HUES64 (cell line): ENCODE measurements around the gene RGS21. TPM values are rescaled to one million over a fixed set of nuclear protein-coding genes. Genes with fewer than 3 reads are reported as not detected.
"Not testable (repeated sequence)": the region's sequence is repeated elsewhere in the genome, so short reads cannot be mapped to it uniquely, and the experiment has no call there.

ENCODE experiments used
- H3K27ac ChIP-seq: 2 replicates; pipeline ENCODE4 v1.7.0; 2013; ENCODE audit warnings: low read depth, low read length, inconsistent platforms
- H3K27me3 ChIP-seq: 2 replicates; pipeline ENCODE4 v1.6.1; 2013; ENCODE audit warnings: mild to moderate bottlenecking, low read length; ENCODE audit not compliant: insufficient read depth
- H3K36me3 ChIP-seq: 2 replicates; pipeline ENCODE4 v1.6.1; 2013; ENCODE audit warnings: mild to moderate bottlenecking, low read length; ENCODE audit not compliant: insufficient read depth
- H3K4me1 ChIP-seq: 2 replicates; pipeline ENCODE4 v1.6.1; 2013; ENCODE audit warnings: mild to moderate bottlenecking, low read length, moderate library complexity; ENCODE audit not compliant: insufficient read depth
- H3K4me3 ChIP-seq: 2 replicates; pipeline ENCODE4 v1.5.1; 2013; ENCODE audit warnings: mild to moderate bottlenecking, low read length, moderate library complexity
- H3K9ac ChIP-seq: 2 replicates; pipeline ENCODE4 v1.6.1; 2013; ENCODE audit warnings: mild to moderate bottlenecking, low read depth, low read length
- H3K9me3 ChIP-seq: 2 replicates; pipeline ENCODE4 v1.6.1; 2013; ENCODE audit warnings: low read depth, low read length; ENCODE audit not compliant: insufficient read depth
- WGBS: fragments of 150-250, 120-280 bp; methylation state at CpG from one replicate; pipeline ENCODE4 v1.1.7; 2013; ENCODE audit warnings: missing lambda C conversion rate; 5-methylcytosine and 5-hydroxymethylcytosine counted together
- polyA plus RNA-seq, 2 experiments: library from polyadenylated mRNA; stranded (reverse); fragments of 50-300 nt; gene quantifications; one replicate each; pipeline ENCODE4 v1.2.3, GENCODE V29; 2013

Gene RGS21
- not detected for polyA plus RNA-seq (2013, experiment 1 of 2)
- polyA plus RNA-seq (2013, experiment 2 of 2) = not detected

- H3K36me3 ChIP-seq = no peaks in the 10 kb centered on the region
- no peak within 1 kb of the TSS for H3K9ac ChIP-seq
- no CpG with 5 or more reads among the region's 2 CpGs for WGBS
- H3K27me3 ChIP-seq = no peaks in the 10 kb centered on the region
- H3K27ac ChIP-seq = no peak within 1 kb of the TSS
- peaks cover 4% of the 10 kb centered on the region; the same call in 1 of the 2 replicates for H3K4me1 ChIP-seq
- H3K9me3 ChIP-seq = no peaks in the 10 kb centered on the region
- H3K4me3 ChIP-seq = no peak within 1 kb of the TSS
These were observed at the start of gene RGS21 for GRCh38 chr1:192316942-192317450. RGS21 (plus strand) TSS chr1:192316992; CDS start chr1:192343037, 26,045 bp downstream.

- Histone ChIP-seq H3K4me3 (no peak overlapping the region), H3K4me1 (no peaks in the 10 kb centered on the region), H3K9ac (no peak overlapping the region), H3K9me3 (no peaks in the 10 kb centered on the region), H3K27me3 (no peaks in the 10 kb centered on the region), H3K27ac (no peak overlapping the region), H3K36me3 (no peaks in the 10 kb centered on the region)
- 98% methylated on average over 5 of the region's 6 CpGs for WGBS
These were observed 48.2 kb upstream of the RGS21 start for GRCh38 chr1:192268468-192269052.

GRCh38 chr1:192270398-192270797 is 46.4 kb upstream of the RGS21 start:
- Histone ChIP-seq H3K9me3 (no peaks in the 10 kb centered on the region), H3K27ac (no peak overlapping the region), H3K36me3 (no peaks in the 10 kb centered on the region), H3K4me1 (no peaks in the 10 kb centered on the region), H3K9ac (no peak overlapping the region), H3K27me3 (no peaks in the 10 kb centered on the region), H3K4me3 (no peak overlapping the region)
- no CpG with 5 or more reads among the region's 1 CpG for WGBS

- Histone ChIP-seq H3K9me3 (no peaks in the 10 kb centered on the region), H3K27me3 (no peaks in the 10 kb centered on the region), H3K4me1 (no peaks in the 10 kb centered on the region), H3K27ac (no peak overlapping the region), H3K36me3 (no peaks in the 10 kb centered on the region), H3K4me3 (no peak overlapping the region), H3K9ac (no peak overlapping the region)
- 85% methylated on average over 3 of the region's 3 CpGs for WGBS
These were observed 44.1 kb upstream of the RGS21 start for GRCh38 chr1:192272732-192273131.

- 100% methylated on average over 3 of the region's 3 CpGs for WGBS
- no peaks in the 10 kb centered on the region for H3K4me1 ChIP-seq
- no peaks in the 10 kb centered on the region for H3K27me3 ChIP-seq
- H3K9ac ChIP-seq = no peak overlapping the region
- H3K36me3 ChIP-seq = no peaks in the 10 kb centered on the region
- no peak overlapping the region for H3K27ac ChIP-seq
- no peaks in the 10 kb centered on the region for H3K9me3 ChIP-seq
- no peak overlapping the region for H3K4me3 ChIP-seq
These were observed 42.2 kb upstream of the RGS21 start for GRCh38 chr1:192274588-192274987.

GRCh38 chr1:192277635-192278034 is 39.2 kb upstream of the RGS21 start:
- H3K4me3 ChIP-seq = no peak overlapping the region
- no peaks in the 10 kb centered on the region for H3K27me3 ChIP-seq
- no peak overlapping the region for H3K27ac ChIP-seq
- no peaks in the 10 kb centered on the region for H3K36me3 ChIP-seq
- 63% methylated on average over 1 of the region's 1 CpG for WGBS
- peaks cover 9% of the 10 kb centered on the region for H3K9me3 ChIP-seq
- no peak overlapping the region for H3K9ac ChIP-seq
- H3K4me1 ChIP-seq = no peaks in the 10 kb centered on the region

- H3K9me3 ChIP-seq = peaks cover 15% of the 10 kb centered on the region
- H3K4me3 ChIP-seq = no peak overlapping the region
- H3K4me1 ChIP-seq = no peaks in the 10 kb centered on the region
- no peaks in the 10 kb centered on the region for H3K36me3 ChIP-seq
- H3K27ac ChIP-seq = no peak overlapping the region
- no peak overlapping the region for H3K9ac ChIP-seq
- no peaks in the 10 kb centered on the region for H3K27me3 ChIP-seq
- WGBS = 93% methylated on average over 2 of the region's 2 CpGs
These were observed 31.9 kb upstream of the RGS21 start for GRCh38 chr1:192284927-192285326.

GRCh38 chr1:192303029-192303428 is 13.8 kb upstream of the RGS21 start:
- H3K36me3 ChIP-seq = no peaks in the 10 kb centered on the region
- H3K27ac ChIP-seq = no peak overlapping the region
- no peaks in the 10 kb centered on the region for H3K27me3 ChIP-seq
- no peak overlapping the region for H3K4me3 ChIP-seq
- no peaks in the 10 kb centered on the region for H3K4me1 ChIP-seq
- WGBS = no CpG with 5 or more reads among the region's 1 CpG
- no peak overlapping the region for H3K9ac ChIP-seq
- peaks cover 9% of the 10 kb centered on the region; the same call in 1 of the 2 replicates for H3K9me3 ChIP-seq

- H3K27ac ChIP-seq, H3K36me3 ChIP-seq, H3K4me1 ChIP-seq, H3K4me3 ChIP-seq, H3K9ac ChIP-seq, H3K27me3 ChIP-seq: not testable (repeated sequence)
- WGBS = 98% methylated on average over 2 of the region's 2 CpGs
- H3K9me3 ChIP-seq = peaks cover 13% of the 10 kb centered on the region; the same call in 1 of the 2 replicates
These were observed 8.5 kb upstream of the RGS21 start for GRCh38 chr1:192308314-192308713.

- Histone ChIP-seq H3K36me3 (no peaks in the 10 kb centered on the region), H3K9me3 (peaks cover 13% of the 10 kb centered on the region; the same call in 1 of the 2 replicates), H3K4me1 (0 out of 2 replicates have a peak, but pooled peaks cover 3% of the 10 kb centered on the region), H3K27me3 (no peaks in the 10 kb centered on the region), H3K4me3 (no peak overlapping the region), H3K9ac (no peak overlapping the region), H3K27ac (no peak overlapping the region)
- no CpG with 5 or more reads among the region's 1 CpG for WGBS
These were observed 5.5 kb upstream of the RGS21 start for GRCh38 chr1:192311281-192311680.

GRCh38 chr1:192327997-192328396 is 11.2 kb downstream of the RGS21 start:
- WGBS = 93% methylated on average over 3 of the region's 6 CpGs
- Histone ChIP-seq H3K27ac (no peak overlapping the region), H3K9ac (no peak overlapping the region)

More at GRCh38 chr1:192327997-192328396, 11.2 kb downstream of the RGS21 start:
- Histone ChIP-seq H3K4me1 (no peaks in the 10 kb centered on the region), H3K4me3 (no peak overlapping the region), H3K9me3 (no peaks in the 10 kb centered on the region), H3K27me3 (no peaks in the 10 kb centered on the region), H3K36me3 (no peaks in the 10 kb centered on the region)
